Adipocyte (in vitro differentiated cells): ENCODE measurements around the gene IGSF11.
A peak's percentile ranks its signal among the peaks of the same experiment; 100 is the strongest.
"Not testable (repeated sequence)": the region's sequence is repeated elsewhere in the genome, so short reads cannot be mapped to it uniquely, and the experiment has no call there.

Experiments
- DNase-seq: peaks from one replicate; pipeline ENCODE4 v3.0.0-alpha.2; 2015; ENCODE audit warnings: low read depth
- H3K27me3 ChIP-seq: replicated peaks from 2 replicates; pipeline ENCODE4 v1.7.0; 2013; ENCODE audit warnings: mild to moderate bottlenecking, low read length, moderate library complexity; ENCODE audit not compliant: control insufficient read depth, insufficient read depth
- H3K36me3 ChIP-seq: 2 replicates; pipeline ENCODE4 v1.7.0; 2013; ENCODE audit warnings: low read length, mild to moderate bottlenecking, moderate library complexity; ENCODE audit not compliant: control insufficient read depth, insufficient read depth, severe bottlenecking
- H3K4me1 ChIP-seq: 2 replicates; pipeline ENCODE4 v1.7.0; 2013; ENCODE audit warnings: mild to moderate bottlenecking, low read length, moderate library complexity; ENCODE audit not compliant: control insufficient read depth, insufficient read depth
- H3K4me3 ChIP-seq: 2 replicates; pipeline ENCODE4 v1.7.0; 2013; ENCODE audit warnings: mild to moderate bottlenecking, low read length, moderate library complexity
- H3K9ac ChIP-seq: 2 replicates; pipeline ENCODE4 v1.7.0; 2013; ENCODE audit warnings: mild to moderate bottlenecking, low read length, moderate library complexity
- H3K9me3 ChIP-seq: 2 replicates; pipeline ENCODE4 v1.7.0; 2013; ENCODE audit warnings: mild to moderate bottlenecking, low read length, moderate library complexity; ENCODE audit not compliant: control insufficient read depth

The IGSF11 gene

GRCh38 chr3:118988198-118989130 is 46.2 kb downstream of the IGSF11 start:
- Histone ChIP-seq H3K36me3 (no peaks in the 10 kb centered on the region), H3K4me1 (no peaks in the 10 kb centered on the region), H3K9me3 (no peaks in the 10 kb centered on the region), H3K9ac (no peak overlapping the region), H3K27me3 (no peaks in the 10 kb centered on the region), H3K4me3 (no peak overlapping the region)
- DNase-seq = no peak

GRCh38 chr3:118987477-118987876 is 47.2 kb downstream of the IGSF11 start:
- peaks cover 4% of the 10 kb centered on the region for H3K27me3 ChIP-seq
- no peak overlapping the region for H3K9ac ChIP-seq
- H3K36me3 ChIP-seq = no peaks in the 10 kb centered on the region
- peak; percentile 59 for DNase-seq
- H3K9me3 ChIP-seq = no peaks in the 10 kb centered on the region
- H3K4me1 ChIP-seq = no peaks in the 10 kb centered on the region
- no peak overlapping the region for H3K4me3 ChIP-seq

GRCh38 chr3:118986734-118987133 is 47.9 kb downstream of the IGSF11 start:
- DNase-seq = no peak
- Histone ChIP-seq H3K36me3 (no peaks in the 10 kb centered on the region), H3K27me3 (peaks cover 4% of the 10 kb centered on the region), H3K9ac (no peak overlapping the region), H3K4me3 (no peak overlapping the region), H3K4me1 (no peaks in the 10 kb centered on the region), H3K9me3 (no peaks in the 10 kb centered on the region)

- no peaks in the 10 kb centered on the region for H3K36me3 ChIP-seq
- H3K27me3 ChIP-seq = peaks cover 4% of the 10 kb centered on the region
- no peaks in the 10 kb centered on the region for H3K4me1 ChIP-seq
- H3K9ac ChIP-seq = no peak overlapping the region
- DNase-seq = no peak
- no peak overlapping the region for H3K4me3 ChIP-seq
- H3K9me3 ChIP-seq = no peaks in the 10 kb centered on the region
Measured at GRCh38 chr3:118984699-118985098, 49.9 kb downstream of the IGSF11 start.

- Histone ChIP-seq H3K9ac (no peak overlapping the region), H3K36me3 (no peaks in the 10 kb centered on the region), H3K27me3 (peaks cover 4% of the 10 kb centered on the region), H3K9me3 (no peaks in the 10 kb centered on the region), H3K4me3 (no peak overlapping the region), H3K4me1 (no peaks in the 10 kb centered on the region)
- DNase-seq = no peak
Measured at GRCh38 chr3:118981494-118982134, 53.0 kb downstream of the IGSF11 start.

GRCh38 chr3:118980832-118981231 is 53.8 kb downstream of the IGSF11 start:
- Histone ChIP-seq H3K27me3 (peaks cover 4% of the 10 kb centered on the region), H3K36me3 (no peaks in the 10 kb centered on the region), H3K9me3 (no peaks in the 10 kb centered on the region), H3K9ac (no peak overlapping the region), H3K4me1 (no peaks in the 10 kb centered on the region), H3K4me3 (no peak overlapping the region)
- no peak for DNase-seq

GRCh38 chr3:118978393-118978758 is 56.3 kb downstream of the IGSF11 start:
- no peak overlapping the region for H3K4me3 ChIP-seq
- no peaks in the 10 kb centered on the region for H3K36me3 ChIP-seq
- no peak for DNase-seq
- no peaks in the 10 kb centered on the region for H3K9me3 ChIP-seq
- H3K27me3 ChIP-seq = peaks cover 4% of the 10 kb centered on the region
- no peaks in the 10 kb centered on the region for H3K4me1 ChIP-seq
- no peak overlapping the region for H3K9ac ChIP-seq

- Histone ChIP-seq H3K9ac (no peak overlapping the region), H3K4me1 (no peaks in the 10 kb centered on the region), H3K27me3 (peaks cover 2% of the 10 kb centered on the region), H3K9me3 (no peaks in the 10 kb centered on the region), H3K36me3 (no peaks in the 10 kb centered on the region), H3K4me3 (no peak overlapping the region)
- DNase-seq = no peak
Measured at GRCh38 chr3:118977671-118978392, 56.8 kb downstream of the IGSF11 start.

GRCh38 chr3:118977118-118977517 is 57.5 kb downstream of the IGSF11 start:
- H3K4me1 ChIP-seq = no peaks in the 10 kb centered on the region
- H3K4me3 ChIP-seq = no peak overlapping the region
- H3K9me3 ChIP-seq = no peaks in the 10 kb centered on the region
- no peak for DNase-seq
- no peaks in the 10 kb centered on the region for H3K27me3 ChIP-seq
- H3K36me3 ChIP-seq = no peaks in the 10 kb centered on the region
- no peak overlapping the region for H3K9ac ChIP-seq

- DNase-seq, H3K4me1 ChIP-seq, H3K36me3 ChIP-seq, H3K9me3 ChIP-seq, H3K4me3 ChIP-seq, H3K9ac ChIP-seq, H3K27me3 ChIP-seq: not testable (repeated sequence)
Measured at GRCh38 chr3:118975476-118975875, 59.2 kb downstream of the IGSF11 start.

GRCh38 chr3:118974356-118975097 is 60.1 kb downstream of the IGSF11 start:
- Histone ChIP-seq H3K27me3 (peaks cover 5% of the 10 kb centered on the region), H3K4me1 (no peaks in the 10 kb centered on the region), H3K36me3 (no peaks in the 10 kb centered on the region), H3K4me3 (no peak overlapping the region), H3K9me3 (no peaks in the 10 kb centered on the region), H3K9ac (no peak overlapping the region)
- DNase-seq = no peak
